Activated T-helper 1 cell treated with anti-CD3 and anti-CD28 coated beads, Interleukin-2, amount 50 U/mL, for 16 hours (primary cell): ENCODE data around the gene NCOA3.

Experiments
- DNase-seq, 2 donors: peaks; one replicate each; pipeline ENCODE4 v3.0.0-alpha.2; 2020; ENCODE audit warnings: low read depth in 1 of 2, low spot score in 1 of 2

NCOA3 gene

GRCh38 chr20:47700327-47700726 is 198.6 kb downstream of the NCOA3 start:
- no peak for DNase-seq

- DNase-seq = no peak
Measured at GRCh38 chr20:47701612-47702011, 199.9 kb downstream of the NCOA3 start.

- no peak for DNase-seq
Measured at GRCh38 chr20:47703748-47704147, 202.1 kb downstream of the NCOA3 start.

GRCh38 chr20:47704746-47705496 is 203.2 kb downstream of the NCOA3 start:
- DNase-seq = no peak

- DNase-seq = no peak
Measured at GRCh38 chr20:47705497-47705856, 203.8 kb downstream of the NCOA3 start.

GRCh38 chr20:47706345-47706744 is 204.7 kb downstream of the NCOA3 start:
- no peak for DNase-seq
